T-helper 9 cell (primary cell): Measurements from ENCODE around the gene C3orf22.

ENCODE experiments used
- DNase-seq: peaks from one replicate; pipeline ENCODE4 v3.0.0-alpha.2; 2020

Gene C3orf22

DNA sequence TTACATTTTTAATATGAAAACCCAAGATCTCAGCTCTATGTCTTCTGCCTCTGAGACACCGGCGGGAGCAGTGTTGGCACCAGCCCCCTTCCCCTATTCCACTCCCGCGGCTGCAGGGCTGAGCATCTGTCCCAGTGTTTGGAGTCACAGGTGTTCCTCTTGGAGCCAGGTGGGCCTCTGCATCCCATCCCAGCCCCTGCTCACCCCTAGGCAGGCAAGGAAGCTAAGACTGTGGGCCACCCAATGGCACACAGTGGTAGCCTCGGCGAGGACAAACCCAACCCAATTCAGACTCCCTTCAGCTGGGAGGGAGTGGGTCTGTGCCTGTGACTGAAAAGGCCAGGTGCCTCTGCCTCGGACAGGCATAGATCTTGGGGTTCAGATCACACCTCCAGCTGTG lies 31.7 kb downstream of the C3orf22 start:
- DNase-seq, result no peak

DNA sequence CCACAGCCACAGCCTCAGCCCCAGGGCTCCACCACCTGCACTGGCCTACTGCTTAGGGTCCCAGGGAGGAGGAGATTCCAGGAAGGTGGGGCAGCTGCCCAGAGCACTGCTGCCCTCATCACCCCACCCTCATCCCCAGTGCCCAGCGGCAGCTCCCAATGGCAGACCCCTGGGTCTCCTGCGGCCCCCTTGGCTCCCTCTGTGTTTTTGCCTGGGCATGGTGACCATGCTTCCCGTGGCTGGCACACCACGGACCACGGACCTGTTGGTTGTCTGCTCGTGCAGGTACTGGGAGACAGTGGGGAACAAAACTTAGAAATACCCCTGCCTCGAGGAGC lies 32.1 kb downstream of the C3orf22 start:
- no peak for DNase-seq

GRCh38 chr3:126525853-126526667 lies 32.7 kb downstream of the C3orf22 start:
- DNase-seq, result no peak

DNA sequence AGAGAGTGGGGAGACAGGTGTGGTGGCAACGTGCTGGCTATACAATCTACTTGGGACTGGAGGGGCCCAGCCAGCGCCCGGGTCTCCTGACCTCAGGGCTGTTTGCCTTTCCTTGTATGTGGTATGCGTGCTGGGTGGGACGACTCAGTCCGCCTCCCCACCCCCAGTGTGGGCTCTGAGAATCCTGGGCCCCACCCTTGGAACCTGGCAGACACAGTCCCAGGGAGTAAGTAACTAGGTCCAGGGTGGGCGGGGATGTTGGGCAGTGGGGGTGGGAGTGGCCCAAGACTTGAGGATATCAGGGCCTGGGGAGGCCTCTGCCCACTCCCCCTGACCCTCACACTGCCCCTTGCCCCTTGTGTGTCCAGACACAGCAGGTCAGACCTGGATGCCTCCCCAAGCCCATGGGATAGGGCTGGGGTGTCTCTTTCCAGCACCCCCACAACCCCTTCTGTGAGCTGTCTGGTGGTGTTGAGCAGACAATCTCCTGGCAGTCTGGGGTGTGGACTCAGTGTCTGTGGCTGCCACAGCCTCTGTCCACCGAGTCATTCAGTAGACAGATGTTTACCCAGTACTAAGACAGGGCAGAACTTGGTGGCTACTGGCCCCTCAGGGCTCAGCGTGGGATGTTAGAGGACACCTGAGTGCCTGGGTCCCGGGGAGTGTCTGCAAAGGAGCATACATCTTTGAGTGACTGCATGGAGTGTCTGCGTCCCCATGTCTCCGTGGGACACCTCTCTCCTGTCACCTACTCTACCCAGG lies 33.5 kb downstream of the C3orf22 start:
- no peak for DNase-seq

GRCh38 chr3:126524429-126524988 lies 34.2 kb downstream of the C3orf22 start:
- DNase-seq, result no peak

GRCh38 chr3:126523745-126524428 lies 34.8 kb downstream of the C3orf22 start, which contains the start of gene CHST13:
TSS of gene CHST13 (plus strand) at chr3:126524155. CDS start at chr3:126524333, 178 bp downstream.
- DNase-seq, result no peak

GRCh38 chr3:126522363-126522788 lies 36.4 kb downstream of the C3orf22 start:
- peak; percentile 27 for DNase-seq

- no peak for DNase-seq
Observed at GRCh38 chr3:126521122-126521891, 37.4 kb downstream of the C3orf22 start.

GRCh38 chr3:126519506-126520455 lies 39.0 kb downstream of the C3orf22 start:
- no peak for DNase-seq

- DNase-seq, result no peak
Observed at GRCh38 chr3:126518779-126519177, 40.0 kb downstream of the C3orf22 start.

DNA sequence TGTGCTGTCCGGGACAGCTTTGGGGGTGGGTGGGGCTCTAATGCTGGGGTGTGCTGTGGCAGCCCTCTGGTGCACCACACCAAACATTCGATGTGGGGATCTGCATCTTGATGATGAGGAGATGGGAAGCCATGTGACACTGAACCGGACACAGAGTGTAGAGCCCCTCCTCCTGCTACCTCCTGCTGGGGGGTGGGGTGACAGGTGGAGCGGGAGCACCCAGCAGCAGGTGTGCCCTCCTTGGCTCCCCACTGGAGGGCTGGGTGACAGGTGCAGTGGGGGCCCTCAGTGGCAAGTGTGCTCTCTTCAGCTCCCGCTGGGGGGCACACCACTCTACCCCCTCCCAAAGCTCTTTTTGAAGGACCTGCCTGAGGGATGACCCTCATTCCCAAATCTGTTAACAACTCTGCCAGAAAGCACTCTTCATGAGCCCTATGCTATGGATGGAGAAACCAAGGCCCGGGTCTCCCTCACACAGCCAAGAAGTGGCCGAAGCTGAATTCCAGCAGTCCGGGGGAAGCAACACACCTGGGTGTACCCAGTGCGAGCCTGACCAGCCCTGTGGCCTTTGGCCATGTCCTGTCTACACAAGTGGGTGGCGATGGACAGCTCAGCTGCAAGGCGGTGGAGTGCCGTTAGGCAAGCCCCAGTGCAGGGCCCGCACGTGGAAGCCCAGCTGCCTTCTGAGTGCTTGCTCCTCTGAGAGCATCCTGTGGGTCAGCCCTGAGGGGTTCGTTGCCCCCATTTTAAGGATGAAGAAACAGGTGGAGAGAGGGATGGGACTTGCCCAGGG lies 40.5 kb downstream of the C3orf22 start:
- no peak for DNase-seq

- DNase-seq, result no peak
Observed at GRCh38 chr3:126517291-126517951, 41.3 kb downstream of the C3orf22 start, which contains the start of gene UROC1. TSS of gene UROC1 (minus strand) at chr3:126517773. CDS start at chr3:126517719, 54 bp downstream.

DNA sequence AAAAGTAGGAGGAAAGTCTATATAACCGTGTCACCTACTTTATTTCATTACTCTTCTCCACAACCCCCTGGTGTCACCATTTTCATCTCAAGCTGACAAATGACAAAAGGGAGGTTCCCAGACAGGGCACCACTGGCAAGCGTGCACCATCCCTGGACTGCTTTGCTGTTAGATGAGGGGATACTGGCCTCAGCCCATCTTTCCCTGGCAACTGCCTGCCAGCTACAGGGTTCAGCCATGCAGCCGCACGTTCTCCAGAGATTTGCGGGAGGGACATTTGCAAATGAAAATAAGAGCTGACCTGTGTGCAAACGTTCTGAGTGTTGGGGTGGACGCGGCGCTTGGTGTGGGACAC lies 41.8 kb downstream of the C3orf22 start:
- no peak for DNase-seq

DNA sequence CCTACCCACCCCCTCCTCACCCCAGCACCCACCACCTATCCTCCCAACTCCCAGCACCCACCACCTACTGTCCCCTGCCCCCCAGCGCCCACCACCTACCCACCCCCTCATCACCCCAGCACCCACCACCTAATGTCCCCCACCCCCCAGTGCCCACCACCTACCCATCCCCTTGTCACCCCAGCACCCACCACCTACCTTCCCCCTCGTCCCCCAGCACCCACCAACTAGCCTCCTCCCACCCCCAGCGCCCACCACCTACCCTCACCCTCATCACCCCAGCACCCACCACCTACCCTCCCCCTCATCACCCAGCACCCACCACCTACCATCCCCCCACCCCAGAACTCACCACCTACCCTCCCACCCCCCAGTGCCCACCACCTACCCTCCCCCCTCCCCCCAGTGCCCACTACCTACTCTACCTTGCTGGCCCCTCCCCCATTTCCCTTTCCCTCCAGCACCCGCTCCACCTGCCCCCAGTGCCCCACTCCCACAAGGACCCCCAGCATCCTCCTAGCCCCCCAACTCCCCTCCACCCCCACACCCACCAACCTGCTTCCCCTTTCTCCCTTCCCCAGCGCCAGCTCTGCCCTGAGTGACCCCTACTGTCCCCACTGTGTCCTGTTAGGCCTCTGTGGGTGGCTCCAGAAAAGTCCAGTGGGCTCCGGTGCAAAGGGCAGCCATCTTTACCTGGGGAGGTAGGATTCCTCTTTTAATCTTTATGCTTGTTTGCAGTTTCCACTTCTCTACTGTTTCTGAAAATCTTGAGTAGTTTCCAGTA lies 42.4 kb downstream of the C3orf22 start:
- DNase-seq, result no peak

GRCh38 chr3:126515066-126515706 lies 43.5 kb downstream of the C3orf22 start:
- DNase-seq, result no peak

DNA sequence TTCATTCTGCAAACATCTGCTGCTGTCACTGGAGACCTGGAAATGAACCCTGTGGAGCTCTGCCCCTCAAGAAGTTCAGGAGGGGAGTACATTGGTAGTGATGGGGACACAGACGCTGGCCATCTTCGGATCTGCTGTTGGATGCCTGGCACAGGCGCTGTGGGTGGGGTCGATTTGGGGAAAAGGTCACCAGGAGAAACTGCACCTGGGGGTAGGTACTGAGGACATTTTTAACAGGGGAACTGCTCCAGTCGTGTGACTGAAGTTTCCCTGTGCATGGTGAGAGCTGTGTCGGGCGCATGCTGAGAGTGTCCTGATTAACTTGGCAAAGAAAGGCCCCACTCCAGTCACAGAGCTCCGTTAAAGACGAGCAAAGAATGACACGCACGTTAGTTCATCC lies 44.6 kb downstream of the C3orf22 start:
- DNase-seq, result no peak

DNA sequence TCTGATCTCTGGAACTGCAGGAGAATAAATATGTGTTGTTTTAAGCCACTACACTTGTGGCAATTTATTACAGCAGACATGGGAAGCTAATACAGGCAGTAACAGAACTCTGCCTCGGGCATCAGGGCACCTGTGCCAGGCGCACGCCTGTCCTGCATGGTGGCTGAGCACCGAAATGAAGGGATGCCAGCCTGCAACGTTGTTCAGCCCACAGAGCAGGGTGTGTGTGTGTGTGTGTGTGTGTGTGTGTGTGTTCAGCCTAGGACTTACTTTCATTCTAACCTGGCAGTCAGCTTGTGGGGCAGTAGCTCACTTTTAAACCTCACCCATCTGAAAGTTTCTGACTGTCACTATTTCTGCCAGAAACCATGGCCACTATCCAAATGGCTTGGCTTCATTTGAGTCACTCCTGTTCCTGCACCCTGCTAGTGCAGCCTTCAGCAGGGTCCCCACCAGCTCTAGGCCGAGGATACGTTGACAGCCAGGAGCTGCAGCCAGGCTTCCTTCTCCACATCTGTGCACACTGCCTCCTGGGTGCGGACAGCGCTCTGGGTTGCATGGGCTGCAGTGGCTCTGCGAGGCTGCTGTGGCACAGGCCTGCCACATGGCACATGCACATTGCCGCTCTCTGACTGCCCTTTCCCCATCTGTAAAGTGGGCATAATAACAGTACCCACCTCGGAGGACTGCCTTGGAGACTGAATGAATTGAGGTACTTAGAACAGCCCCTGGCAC lies 45.6 kb downstream of the C3orf22 start:
- DNase-seq, result no peak

- DNase-seq, result no peak
Observed at GRCh38 chr3:126512026-126512425, 46.7 kb downstream of the C3orf22 start.
